K562 (cell line): ENCODE measurements around the gene TRIM44. TPM values are rescaled to one million over a fixed set of nuclear protein-coding genes. Genes with fewer than 3 reads are reported as not detected.

Source experiments
- ATAC-seq: fragments of 200-7000 bp; cut with Tn5 transposase; 3 replicates; pipeline ENCODE4 v1.9.1; 2020; ENCODE audit warnings: moderate library complexity
- BruUV-seq: library from RNA; stranded (reverse); fragments of 400-500 nt; replicated peaks from 2 replicates; lab custom pipeline; 2021; lab: Mats Ljungman, UMichigan
- CTCF ChIA-PET: fragments of 300-600 bp; formaldehyde crosslinking; extraction: SDS; loops from one replicate; lab custom pipeline; 2021; ENCODE audit warnings: low intra/inter-chr PET ratio; lab: Yijun Ruan, JAX
- POLR2A ChIA-PET: fragments of 300-600, 350-650 bp; sonication (Branson Sonifier 250); formaldehyde crosslinking; extraction: SDS; loops from one replicate; lab custom pipeline; 2021; ENCODE audit warnings: antibody characterized with exemption, inconsistent platforms; lab: Yijun Ruan, JAX
- DNase-seq, 4 experiments: peaks; one replicate each; pipeline versions ENCODE4 v3.0.0 to v3.0.0-alpha.2; 2011 to 2018; ENCODE audit warnings: low spot score in 3 of 4, mixed read lengths in 3 of 4; ENCODE audit errors: extremely low read depth in 1 of 4
- FAIRE-seq: peaks from 2 replicates; lab custom pipeline; 2011; peaks lifted over from hg19 to GRCh38; lab: Jason Lieb, UNC
- H2AFZ ChIP-seq: 2 replicates; pipeline ENCODE4 v1.6.0; 2011; ENCODE audit warnings: low read depth, low read length, control low read depth, inconsistent platforms
- H3K27ac ChIP-seq: fragments of 200-600 bp; 3 replicates; pipeline ENCODE4 v1.8.0; 2011; ENCODE audit warnings: low read depth, mild to moderate bottlenecking, control low read depth, inconsistent platforms, low read length, moderate library complexity, mixed read lengths; ENCODE audit errors: extremely low read depth
- H3K27me3 ChIP-seq, 2 experiments: fragments of 300-600 bp in 1 of 2; 2 replicates in 1 of 2; 3 replicates in 1 of 2; pipeline versions ENCODE4 v1.6.0 to v1.8.0; 2011; ENCODE audit warnings: inconsistent platforms in 2 of 2, low read length in 2 of 2, mild to moderate bottlenecking in 1 of 2, mixed read lengths in 1 of 2, moderate library complexity in 1 of 2; ENCODE audit not compliant: control insufficient read depth in 2 of 2, insufficient read depth in 2 of 2
- H3K36me3 ChIP-seq: fragments of 300-600 bp; 3 replicates; pipeline ENCODE4 v1.8.0; 2011; ENCODE audit warnings: mild to moderate bottlenecking, low read length, inconsistent platforms; ENCODE audit not compliant: control insufficient read depth, insufficient read depth
- H3K4me1 ChIP-seq, 2 experiments: fragments of 200-600 bp in 1 of 2; replicated peaks in 1 of 2; 2 replicates in 1 of 2; 3 replicates in 1 of 2; pipeline versions ENCODE4 v1.5.1 to v1.8.0; 2011; ENCODE audit warnings: inconsistent platforms in 2 of 2, low read length in 2 of 2, mild to moderate bottlenecking in 1 of 2, mixed read lengths in 1 of 2, moderate library complexity in 1 of 2; ENCODE audit not compliant: control insufficient read depth in 2 of 2, insufficient read depth in 2 of 2
- H3K4me2 ChIP-seq: 2 replicates; pipeline ENCODE4 v1.6.1; 2011; ENCODE audit warnings: low read length, control low read depth, inconsistent platforms, mixed read lengths; ENCODE audit not compliant: insufficient read depth
- H3K4me3 ChIP-seq: fragments of 200-600 bp; sonication (generic), shearing (Covaris generic); 2 replicates; pipeline ENCODE4 v1.5.1; 2016; ENCODE audit warnings: control low read depth, inconsistent platforms
- H3K79me2 ChIP-seq: fragments of 200-600 bp; 3 replicates; pipeline ENCODE4 v1.8.0; 2011; ENCODE audit warnings: low read length, inconsistent platforms; ENCODE audit not compliant: control insufficient read depth, insufficient read depth
- H3K9ac ChIP-seq, 2 experiments: 2 replicates each; pipeline versions ENCODE4 v1.6.0 to v1.6.1; 2011; ENCODE audit warnings: low read depth in 2 of 2, low read length in 2 of 2, control low read depth in 1 of 2, inconsistent platforms in 1 of 2, mild to moderate bottlenecking in 1 of 2, mixed read lengths in 1 of 2; ENCODE audit not compliant: insufficient read depth in 1 of 2
- H3K9me1 ChIP-seq: one replicate; pipeline ENCODE4 v1.6.0; 2011; ENCODE audit warnings: inconsistent platforms, mild to moderate bottlenecking, low read length, moderate library complexity; ENCODE audit not compliant: control insufficient read depth, insufficient read depth
- H3K9me3 ChIP-seq: replicated peaks from 2 replicates; pipeline ENCODE4 v1.5.1; 2011; ENCODE audit warnings: low read depth, low read length, inconsistent platforms; ENCODE audit not compliant: control insufficient read depth, insufficient read depth
- H4K20me1 ChIP-seq: replicated peaks from 2 replicates; pipeline ENCODE4 v1.6.1; 2011; ENCODE audit warnings: low read length, inconsistent platforms, mixed read lengths; ENCODE audit not compliant: control insufficient read depth, insufficient read depth
- GATAD2A ChIP-seq: fragments of 450-650 bp; IDR thresholded peaks from 2 replicates; pipeline ENCODE4 v1.6.1; 2017
- L3MBTL2 ChIP-seq: fragments of 450-650 bp; IDR thresholded peaks from 2 replicates; pipeline ENCODE4 v1.6.1; 2016; ENCODE audit warnings: mild to moderate bottlenecking, moderate library complexity
- MEF2A ChIP-seq: IDR thresholded peaks from 2 replicates; pipeline ENCODE4 v1.6.1; 2011; ENCODE audit warnings: low read depth, mild to moderate bottlenecking, low read length, moderate library complexity; ENCODE audit not compliant: control insufficient read depth
- NR2F6 ChIP-seq: fragments of 450-650 bp; formaldehyde crosslinking; IDR thresholded peaks from 2 replicates; pipeline ENCODE4 v1.4.0; 2020; ENCODE audit warnings: mild to moderate bottlenecking
- RCOR1 ChIP-seq, 2 experiments: IDR thresholded peaks; 2 replicates each; pipeline ENCODE4 v1.6.1; 2012; ENCODE audit warnings: low read depth in 2 of 2, low read length in 2 of 2, borderline replicate concordance in 1 of 2, improper control_type of control experiment in 1 of 2
- ZNF324 ChIP-seq: fragments of 250-450 bp; sonication (Bioruptor Pico); IDR thresholded peaks from 2 replicates; pipeline ENCODE4 v1.4.0; 2020; ENCODE audit warnings: mild to moderate bottlenecking
- WGBS: fragments of 100-300 bp; shearing (Covaris generic); methylation state at CpG from one replicate; pipeline ENCODE4 v1.1.6; 2016; ENCODE audit warnings: low coverage, mixed read lengths; ENCODE audit not compliant: insufficient coverage; ENCODE audit errors: missing lambda C conversion rate; 5-methylcytosine and 5-hydroxymethylcytosine counted together
- in situ Hi-C: fragments of 300-500 bp; cut with MboI; formaldehyde crosslinking; loops from 4 replicates; pipeline ENCODE4 v1.15.0; 2018; ENCODE audit warnings: inconsistent platforms, mixed read lengths
- intact Hi-C: fragments of 100-400 bp; cut with micrococcal nuclease; formaldehyde crosslinking; loops from 2 replicates; pipeline ENCODE4 v1.14.2; 2022
- polyA plus RNA-seq, 8 experiments: library from polyadenylated mRNA; depleted of rRNA in 4 of 8; stranded (reverse) in 5 of 8; unstranded in 3 of 8; fragments of >200 nt; fragmentation: Nextera tagmentation in 2 of 8; fragmentation: Illumina TruSeq in 1 of 8; extraction: Ambion mirVana in 2 of 8; extraction: Trizol in 1 of 8; gene quantifications; 2 replicates each; pipeline versions ENCODE4 v1.2.1 to v1.2.3, GENCODE V29; 2011 to 2014; ENCODE audit warnings: inconsistent platforms in 1 of 8, missing spikeins in 1 of 8
- total RNA-seq, 7 experiments: library from RNA; depleted of rRNA in 6 of 7; stranded (reverse); fragments of >200 nt in 6 of 7; fragmentation: Illumina TruSeq in 2 of 7; extraction: Trizol in 2 of 7; gene quantifications; 2 replicates each; pipeline versions ENCODE4 v1.2.1 to v1.2.3, GENCODE V29; 2011 to 2021; ENCODE audit warnings: low replicate concordance in 1 of 7
- TF ChIP-seq, protein P1 (sequence below): fragments of 450-650 bp; IDR thresholded peaks from 2 replicates; pipeline ENCODE4 v1.6.1; 2017; ENCODE audit warnings: antibody characterized with exemption, mild to moderate bottlenecking
- TF ChIP-seq, protein P2 (sequence below): fragments of 200-800 bp; sonication (Bioruptor generic); IDR thresholded peaks from 2 replicates; pipeline ENCODE4 v1.6.1; 2017; ENCODE audit warnings: missing genetic modification characterization, missing compliant biosample characterization
- TF ChIP-seq, protein P3 (sequence below): fragments of 250-450 bp; sonication (Bioruptor Pico); IDR thresholded peaks from 2 replicates; pipeline ENCODE4 v1.9.0; 2021; ENCODE audit warnings: mild to moderate bottlenecking, inconsistent platforms

The TRIM44 gene
- total and polyA plus RNA-seq, 9 of the 15 experiments (the other 6 are each of a cell fraction or from before 2014, with no cell fraction given) = 8.3 to 105 (median 37.2) TPM

DNA sequence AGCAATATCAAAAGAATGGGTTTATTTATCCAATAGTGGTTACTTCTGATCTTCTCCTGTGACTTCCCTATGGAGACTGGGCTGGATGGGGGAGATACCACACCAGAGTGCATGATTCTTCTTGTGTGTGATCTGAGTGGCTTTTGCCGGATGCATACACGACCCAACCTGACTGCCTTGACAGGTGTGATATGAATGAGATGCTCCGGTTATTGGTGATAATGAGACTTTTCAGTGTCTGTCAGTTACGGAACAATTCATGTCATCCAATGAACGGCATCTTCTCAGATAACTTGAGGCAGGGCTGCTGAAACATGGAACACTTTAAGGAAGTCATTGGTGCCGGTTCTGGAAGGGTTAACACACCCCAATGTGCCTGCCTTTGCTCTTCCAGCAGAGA lies 26.6 kb upstream of the TRIM44 start:
- intact Hi-C loops (no loop called here), in situ Hi-C loops (no loop called here)
- H4K20me1 ChIP-seq = no peaks in the 10 kb centered on the region
- H3K27me3 ChIP-seq = peaks cover 31 to 33% of the 10 kb centered on the region in 2 experiments
- FAIRE-seq (no peak), DNase-seq (no peak), ATAC-seq (no peak)
- no peaks in the 10 kb centered on the region for H3K79me2 ChIP-seq
- no peaks in the 10 kb centered on the region for H3K4me1 ChIP-seq
- no peaks in the 10 kb centered on the region for H3K9me1 ChIP-seq
- H3K4me2 ChIP-seq = no peak overlapping the region
- no peaks in the 10 kb centered on the region for H3K36me3 ChIP-seq
- WGBS = 4% methylated on average over 6 of the region's 6 CpGs
- no peak overlapping the region for H3K4me3 ChIP-seq
- CTCF ChIA-PET = no interaction called here
- no peak for TF ChIP-seq L3MBTL2
- no peak for TF ChIP-seq ZNF324 (CRISPR knock-in tag)
- TF ChIP-seq, protein P1, sequence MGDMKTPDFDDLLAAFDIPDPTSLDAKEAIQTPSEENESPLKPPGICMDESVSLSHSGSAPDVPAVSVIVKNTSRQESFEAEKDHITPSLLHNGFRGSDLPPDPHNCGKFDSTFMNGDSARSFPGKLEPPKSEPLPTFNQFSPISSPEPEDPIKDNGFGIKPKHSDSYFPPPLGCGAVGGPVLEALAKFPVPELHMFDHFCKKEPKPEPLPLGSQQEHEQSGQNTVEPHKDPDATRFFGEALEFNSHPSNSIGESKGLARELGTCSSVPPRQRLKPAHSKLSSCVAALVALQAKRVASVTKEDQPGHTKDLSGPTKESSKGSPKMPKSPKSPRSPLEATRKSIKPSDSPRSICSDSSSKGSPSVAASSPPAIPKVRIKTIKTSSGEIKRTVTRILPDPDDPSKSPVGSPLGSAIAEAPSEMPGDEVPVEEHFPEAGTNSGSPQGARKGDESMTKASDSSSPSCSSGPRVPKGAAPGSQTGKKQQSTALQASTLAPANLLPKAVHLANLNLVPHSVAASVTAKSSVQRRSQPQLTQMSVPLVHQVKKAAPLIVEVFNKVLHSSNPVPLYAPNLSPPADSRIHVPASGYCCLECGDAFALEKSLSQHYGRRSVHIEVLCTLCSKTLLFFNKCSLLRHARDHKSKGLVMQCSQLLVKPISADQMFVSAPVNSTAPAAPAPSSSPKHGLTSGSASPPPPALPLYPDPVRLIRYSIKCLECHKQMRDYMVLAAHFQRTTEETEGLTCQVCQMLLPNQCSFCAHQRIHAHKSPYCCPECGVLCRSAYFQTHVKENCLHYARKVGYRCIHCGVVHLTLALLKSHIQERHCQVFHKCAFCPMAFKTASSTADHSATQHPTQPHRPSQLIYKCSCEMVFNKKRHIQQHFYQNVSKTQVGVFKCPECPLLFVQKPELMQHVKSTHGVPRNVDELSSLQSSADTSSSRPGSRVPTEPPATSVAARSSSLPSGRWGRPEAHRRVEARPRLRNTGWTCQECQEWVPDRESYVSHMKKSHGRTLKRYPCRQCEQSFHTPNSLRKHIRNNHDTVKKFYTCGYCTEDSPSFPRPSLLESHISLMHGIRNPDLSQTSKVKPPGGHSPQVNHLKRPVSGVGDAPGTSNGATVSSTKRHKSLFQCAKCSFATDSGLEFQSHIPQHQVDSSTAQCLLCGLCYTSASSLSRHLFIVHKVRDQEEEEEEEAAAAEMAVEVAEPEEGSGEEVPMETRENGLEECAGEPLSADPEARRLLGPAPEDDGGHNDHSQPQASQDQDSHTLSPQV = no peak
- TF ChIP-seq GATAD2A = no peak
- TF ChIP-seq MEF2A = no peak
- TF ChIP-seq, protein P2, sequence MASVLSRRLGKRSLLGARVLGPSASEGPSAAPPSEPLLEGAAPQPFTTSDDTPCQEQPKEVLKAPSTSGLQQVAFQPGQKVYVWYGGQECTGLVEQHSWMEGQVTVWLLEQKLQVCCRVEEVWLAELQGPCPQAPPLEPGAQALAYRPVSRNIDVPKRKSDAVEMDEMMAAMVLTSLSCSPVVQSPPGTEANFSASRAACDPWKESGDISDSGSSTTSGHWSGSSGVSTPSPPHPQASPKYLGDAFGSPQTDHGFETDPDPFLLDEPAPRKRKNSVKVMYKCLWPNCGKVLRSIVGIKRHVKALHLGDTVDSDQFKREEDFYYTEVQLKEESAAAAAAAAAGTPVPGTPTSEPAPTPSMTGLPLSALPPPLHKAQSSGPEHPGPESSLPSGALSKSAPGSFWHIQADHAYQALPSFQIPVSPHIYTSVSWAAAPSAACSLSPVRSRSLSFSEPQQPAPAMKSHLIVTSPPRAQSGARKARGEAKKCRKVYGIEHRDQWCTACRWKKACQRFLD (CRISPR knock-in tag) = no peak
- TF ChIP-seq NR2F6 (CRISPR knock-in tag) = no peak
- no peak for TF ChIP-seq RCOR1 (IDR thresholded peaks at IDR 0.05; ENCODE audit: borderline replicate concordance in 1 of 2, low read depth in 2 of 2, low read length in 2 of 2)
- TF ChIP-seq, protein P3, sequence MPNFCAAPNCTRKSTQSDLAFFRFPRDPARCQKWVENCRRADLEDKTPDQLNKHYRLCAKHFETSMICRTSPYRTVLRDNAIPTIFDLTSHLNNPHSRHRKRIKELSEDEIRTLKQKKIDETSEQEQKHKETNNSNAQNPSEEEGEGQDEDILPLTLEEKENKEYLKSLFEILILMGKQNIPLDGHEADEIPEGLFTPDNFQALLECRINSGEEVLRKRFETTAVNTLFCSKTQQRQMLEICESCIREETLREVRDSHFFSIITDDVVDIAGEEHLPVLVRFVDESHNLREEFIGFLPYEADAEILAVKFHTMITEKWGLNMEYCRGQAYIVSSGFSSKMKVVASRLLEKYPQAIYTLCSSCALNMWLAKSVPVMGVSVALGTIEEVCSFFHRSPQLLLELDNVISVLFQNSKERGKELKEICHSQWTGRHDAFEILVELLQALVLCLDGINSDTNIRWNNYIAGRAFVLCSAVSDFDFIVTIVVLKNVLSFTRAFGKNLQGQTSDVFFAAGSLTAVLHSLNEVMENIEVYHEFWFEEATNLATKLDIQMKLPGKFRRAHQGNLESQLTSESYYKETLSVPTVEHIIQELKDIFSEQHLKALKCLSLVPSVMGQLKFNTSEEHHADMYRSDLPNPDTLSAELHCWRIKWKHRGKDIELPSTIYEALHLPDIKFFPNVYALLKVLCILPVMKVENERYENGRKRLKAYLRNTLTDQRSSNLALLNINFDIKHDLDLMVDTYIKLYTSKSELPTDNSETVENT (CRISPR knock-in tag) = no peak
- no peaks in the 10 kb centered on the region for H3K9me3 ChIP-seq
- H3K27ac ChIP-seq = no peak overlapping the region
- BruUV-seq = no TSS peak
- H3K9ac ChIP-seq = no peak overlapping the region
- no peak overlapping the region for H2AFZ ChIP-seq
- POLR2A ChIA-PET = interaction anchor here (0.6 kb wide), 1 partner anchor 1422 kb away, joined by 3 read pairs; no protein-coding TSS in a partner anchor
